BLaER1 treated with 17β-estradiol and CSF1 and Interleukin-3, amounts not matched to agents 10 nM and 100 nM (cell line): ENCODE measurements around the gene AIG1.

ENCODE experiments used
- H3K27ac ChIP-seq, 11 experiments: shearing (Covaris generic); formaldehyde crosslinking; 2 replicates each; pipeline ENCODE4 v1.8.1; 2022
- H3K27me3 ChIP-seq, 11 experiments: shearing (Covaris generic); formaldehyde crosslinking; 2 replicates each; pipeline ENCODE4 v1.8.1; 2022
- H3K36me3 ChIP-seq, 11 experiments: shearing (Covaris generic); formaldehyde crosslinking; 2 replicates each; pipeline ENCODE4 v1.8.1; 2022
- H3K4me1 ChIP-seq, 10 experiments: shearing (Covaris generic); formaldehyde crosslinking; 2 replicates each; pipeline ENCODE4 v1.8.1; 2022
- H3K4me2 ChIP-seq, 11 experiments: shearing (Covaris generic); formaldehyde crosslinking; 2 replicates each; pipeline ENCODE4 v1.8.1; 2022
- H3K4me3 ChIP-seq, 10 experiments: shearing (Covaris generic); formaldehyde crosslinking; 2 replicates each; pipeline ENCODE4 v1.8.1; 2022
- H3K9ac ChIP-seq, 11 experiments: shearing (Covaris generic); formaldehyde crosslinking; 2 replicates each; pipeline ENCODE4 v1.8.1; 2022
- H3K9me3 ChIP-seq, 11 experiments: shearing (Covaris generic); formaldehyde crosslinking; replicated peaks in 1 of 11; 2 replicates each; pipeline ENCODE4 v1.8.1; 2022
- H4K20me1 ChIP-seq, 11 experiments: shearing (Covaris generic); formaldehyde crosslinking; 2 replicates each; pipeline ENCODE4 v1.8.1; 2022
- Cebpa-rat ChIP-seq, 11 experiments: shearing (Covaris generic); IDR thresholded peaks; 2 replicates each; pipeline ENCODE4 v1.8.1; 2022

AIG1 gene

DNA sequence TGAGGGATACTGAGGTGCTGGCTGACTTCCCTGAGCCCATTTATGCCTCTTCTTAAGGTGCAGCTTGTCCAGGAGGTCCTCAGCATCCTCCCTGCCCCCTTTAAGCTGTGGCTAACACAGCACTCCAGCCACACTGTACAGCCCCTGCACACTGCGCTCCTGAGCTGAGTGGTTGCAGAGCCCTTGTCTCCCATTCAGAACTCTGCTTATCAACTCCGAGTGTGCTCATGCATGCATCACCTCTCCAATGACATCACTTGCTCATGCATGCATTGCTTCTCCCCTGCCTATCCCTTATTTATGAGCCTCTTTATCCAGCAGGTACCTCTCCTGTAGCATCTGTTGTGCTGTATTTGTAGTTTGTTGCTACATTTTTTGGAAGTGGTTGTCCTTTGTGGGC lies 124.6 kb downstream of the AIG1 start:
- H3K4me2 ChIP-seq = no peak overlapping the region
- H3K4me1 ChIP-seq = peaks cover 0 to 10% (median 6%) of the 10 kb centered on the region in 10 experiments; a peak in 10 of 20 replicates
- H3K36me3 ChIP-seq = no peaks in the 10 kb centered on the region

DNA sequence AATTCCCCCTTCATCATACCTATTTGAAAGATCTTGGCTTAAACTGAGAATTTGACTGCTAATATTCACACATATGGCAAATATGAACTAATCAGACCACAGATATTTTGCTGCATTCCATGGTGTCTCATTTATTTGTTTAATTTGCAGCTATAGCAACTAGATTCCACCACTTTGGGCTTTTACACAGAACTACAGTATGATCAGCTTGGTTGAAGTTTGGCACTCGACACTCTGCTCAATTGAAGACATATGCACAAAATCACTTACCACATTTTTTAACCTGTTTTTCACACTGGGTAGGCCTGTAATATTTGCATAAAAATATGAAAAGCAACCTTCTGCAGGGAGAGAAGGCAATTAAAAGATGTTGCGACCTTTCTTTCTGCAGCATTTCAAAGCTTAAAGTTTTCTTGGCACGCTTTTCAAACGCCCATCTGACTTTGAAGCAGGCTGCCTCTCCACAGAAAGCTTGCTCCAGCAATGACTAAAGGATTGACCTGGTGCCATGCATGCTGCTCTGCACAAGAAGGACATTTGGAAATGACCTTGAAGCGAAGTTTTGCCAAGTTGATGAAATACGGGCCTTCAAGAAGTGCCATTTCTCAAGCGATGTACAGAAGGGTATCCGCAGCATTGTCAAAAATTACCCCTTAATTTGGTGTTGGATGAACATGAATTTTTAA lies 126.7 kb downstream of the AIG1 start:
- Histone ChIP-seq H3K4me1 (no peaks in the 10 kb centered on the region), H4K20me1 (no peaks in the 10 kb centered on the region), H3K9ac (no peak overlapping the region), H3K4me3 (no peak overlapping the region), H3K9me3 (no peaks in the 10 kb centered on the region), H3K36me3 (no peaks in the 10 kb centered on the region), H3K4me2 (no peak overlapping the region), H3K27ac (no peak overlapping the region), H3K27me3 (no peaks in the 10 kb centered on the region)
- TF ChIP-seq Cebpa-rat (IDR thresholded peaks at IDR 0.05) = no peak

More for the DNA sequence above, 124.6 kb downstream of the AIG1 start:
- Histone ChIP-seq H3K4me3 (no peak overlapping the region), H3K27me3 (no peaks in the 10 kb centered on the region), H3K27ac (no peak overlapping the region), H3K9ac (no peak overlapping the region), H4K20me1 (no peaks in the 10 kb centered on the region), H3K9me3 (no peaks in the 10 kb centered on the region)
- no peak for TF ChIP-seq Cebpa-rat (IDR thresholded peaks at IDR 0.05)

DNA sequence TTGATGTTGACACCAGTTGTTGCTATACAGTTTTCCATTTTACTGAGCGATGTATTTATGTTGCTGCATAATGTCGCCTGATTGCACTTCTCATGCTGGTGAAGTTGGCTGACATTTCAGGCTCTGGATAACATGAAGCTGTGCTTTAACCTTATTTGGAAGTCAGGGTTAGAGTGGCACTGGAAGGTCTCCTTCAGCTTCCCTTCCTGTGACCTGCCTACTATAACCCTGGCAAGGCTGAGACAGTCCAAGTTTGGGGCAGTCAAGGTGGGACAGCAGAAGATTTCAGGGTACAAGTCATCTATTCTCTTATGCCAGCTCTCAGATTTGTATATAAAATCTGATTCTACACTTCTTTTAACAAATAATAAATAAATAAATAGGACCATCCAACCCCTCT lies 127.6 kb downstream of the AIG1 start:
- H3K9me3 ChIP-seq = no peaks in the 10 kb centered on the region
- H3K27me3 ChIP-seq = no peaks in the 10 kb centered on the region
- H3K9ac ChIP-seq = no peak overlapping the region
- no peak overlapping the region for H3K4me3 ChIP-seq
- H3K4me1 ChIP-seq = no peaks in the 10 kb centered on the region
- H3K27ac ChIP-seq = no peak overlapping the region
- no peak overlapping the region for H3K4me2 ChIP-seq
- no peaks in the 10 kb centered on the region for H4K20me1 ChIP-seq
- TF ChIP-seq Cebpa-rat (IDR thresholded peaks at IDR 0.05) = no peak
- H3K36me3 ChIP-seq = no peaks in the 10 kb centered on the region

DNA sequence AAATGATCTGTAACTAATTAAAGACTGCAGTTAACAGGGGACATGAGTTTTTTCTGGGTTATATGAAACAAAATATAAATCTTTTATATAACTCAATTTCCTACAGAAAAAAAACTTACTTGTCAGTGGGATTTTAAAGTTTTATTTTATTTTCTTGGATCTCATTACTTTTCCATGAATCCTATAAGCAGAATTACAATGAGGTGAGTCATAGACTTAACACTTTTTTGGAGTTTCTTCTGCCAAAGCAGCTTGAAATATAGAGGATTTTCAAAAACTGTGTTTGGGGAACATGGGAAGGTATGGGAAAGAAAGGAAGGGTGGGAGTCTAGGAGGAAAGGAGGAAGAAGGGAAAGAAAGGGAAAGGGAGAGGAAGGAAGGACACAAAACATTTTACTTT lies 130.7 kb downstream of the AIG1 start:
- no peaks in the 10 kb centered on the region for H4K20me1 ChIP-seq
- H3K9ac ChIP-seq = no peak overlapping the region
- TF ChIP-seq Cebpa-rat (IDR thresholded peaks at IDR 0.05) = no peak
- H3K27ac ChIP-seq = no peak overlapping the region
- H3K4me1 ChIP-seq = no peaks in the 10 kb centered on the region
- no peak overlapping the region for H3K4me2 ChIP-seq
- no peaks in the 10 kb centered on the region for H3K27me3 ChIP-seq
- H3K36me3 ChIP-seq = no peaks in the 10 kb centered on the region
- no peak overlapping the region for H3K4me3 ChIP-seq
- no peaks in the 10 kb centered on the region for H3K9me3 ChIP-seq

DNA sequence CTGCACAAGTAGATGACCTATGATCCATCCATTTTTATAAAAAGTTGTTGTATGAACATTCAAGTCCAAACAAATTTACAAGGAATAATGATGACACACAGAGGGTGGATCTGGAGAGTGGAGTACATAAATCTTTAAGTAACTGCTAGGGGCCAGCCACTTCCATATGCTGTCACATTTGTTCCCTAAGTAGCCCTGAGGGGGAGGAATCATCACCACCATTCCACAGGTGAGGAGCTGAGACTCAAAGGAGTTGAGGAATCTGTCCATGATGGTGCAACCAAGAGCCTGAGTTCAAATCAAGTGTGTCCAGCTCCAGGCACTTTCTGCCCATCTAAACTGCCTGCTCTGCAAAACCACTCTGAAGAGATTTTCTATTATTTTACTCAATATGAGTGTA lies 132.1 kb downstream of the AIG1 start:
- Histone ChIP-seq H3K27ac (no peak overlapping the region), H4K20me1 (no peaks in the 10 kb centered on the region), H3K27me3 (no peaks in the 10 kb centered on the region), H3K4me2 (no peak overlapping the region), H3K9me3 (no peaks in the 10 kb centered on the region), H3K4me3 (no peak overlapping the region), H3K36me3 (no peaks in the 10 kb centered on the region), H3K4me1 (no peaks in the 10 kb centered on the region), H3K9ac (no peak overlapping the region)
- TF ChIP-seq Cebpa-rat (IDR thresholded peaks at IDR 0.05) = no peak

DNA sequence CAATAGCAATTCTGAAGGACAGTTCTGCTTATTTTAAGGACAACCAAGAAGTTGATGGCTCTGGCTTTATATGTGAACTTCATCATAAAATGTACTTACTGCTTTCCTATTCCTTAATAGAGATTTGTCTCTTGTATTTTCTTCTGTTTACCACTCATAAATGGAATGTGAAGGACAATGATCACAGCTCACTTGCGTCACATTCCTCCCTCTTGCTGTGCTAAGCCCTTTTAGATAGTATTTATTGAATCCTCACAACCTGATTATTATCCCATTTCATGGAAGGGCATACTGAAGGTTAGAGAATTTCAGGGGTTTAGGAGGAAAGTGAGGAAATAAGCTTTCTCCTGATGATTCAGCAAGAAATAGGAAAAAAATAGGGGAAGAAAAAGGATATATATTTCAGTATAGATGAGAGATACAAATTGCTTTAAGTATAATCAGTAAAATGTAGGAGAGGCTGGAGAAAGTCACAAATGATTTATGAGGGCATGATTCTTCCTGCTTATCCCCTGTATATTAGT lies 132.9 kb downstream of the AIG1 start:
- Histone ChIP-seq H4K20me1 (no peaks in the 10 kb centered on the region), H3K36me3 (no peaks in the 10 kb centered on the region), H3K27ac (no peak overlapping the region), H3K4me1 (peaks cover 0 to 4% (median 0%) of the 10 kb centered on the region in 10 experiments; a peak in 3 of 20 replicates), H3K4me3 (no peak overlapping the region), H3K9me3 (no peaks in the 10 kb centered on the region), H3K27me3 (no peaks in the 10 kb centered on the region), H3K9ac (no peak overlapping the region), H3K4me2 (no peak overlapping the region)
- TF ChIP-seq Cebpa-rat (IDR thresholded peaks at IDR 0.05) = no peak

DNA sequence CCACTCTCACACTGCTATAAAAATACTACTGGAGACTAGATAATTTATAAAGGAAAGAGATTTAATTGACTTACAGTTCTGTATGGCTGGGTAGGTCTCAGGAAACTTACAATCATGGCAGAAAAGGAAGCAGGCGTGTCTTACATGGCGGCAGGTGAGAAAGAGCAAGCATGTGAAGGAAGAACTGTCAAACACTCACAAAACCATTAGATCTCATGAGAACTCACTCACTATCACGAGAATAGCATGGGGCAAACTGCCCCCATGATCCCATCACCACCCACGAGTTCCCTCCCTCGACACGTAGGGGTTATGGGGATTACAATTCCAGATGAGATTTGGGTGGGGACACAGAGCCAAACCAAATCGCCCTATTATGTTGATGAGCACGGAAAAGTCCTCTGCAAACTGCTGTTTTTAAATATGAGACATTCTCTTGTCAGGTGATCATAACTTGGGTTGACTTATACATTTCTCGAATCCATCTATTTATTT lies 133.5 kb downstream of the AIG1 start:
- Histone ChIP-seq H4K20me1 (no peaks in the 10 kb centered on the region), H3K9ac (no peak overlapping the region), H3K27ac (no peak overlapping the region), H3K36me3 (no peaks in the 10 kb centered on the region), H3K4me1 (peaks cover 0 to 7% (median 0%) of the 10 kb centered on the region in 10 experiments; a peak in 3 of 20 replicates), H3K27me3 (no peaks in the 10 kb centered on the region), H3K9me3 (no peaks in the 10 kb centered on the region), H3K4me3 (no peak overlapping the region), H3K4me2 (no peak overlapping the region)
- TF ChIP-seq Cebpa-rat (IDR thresholded peaks at IDR 0.05) = no peak

DNA sequence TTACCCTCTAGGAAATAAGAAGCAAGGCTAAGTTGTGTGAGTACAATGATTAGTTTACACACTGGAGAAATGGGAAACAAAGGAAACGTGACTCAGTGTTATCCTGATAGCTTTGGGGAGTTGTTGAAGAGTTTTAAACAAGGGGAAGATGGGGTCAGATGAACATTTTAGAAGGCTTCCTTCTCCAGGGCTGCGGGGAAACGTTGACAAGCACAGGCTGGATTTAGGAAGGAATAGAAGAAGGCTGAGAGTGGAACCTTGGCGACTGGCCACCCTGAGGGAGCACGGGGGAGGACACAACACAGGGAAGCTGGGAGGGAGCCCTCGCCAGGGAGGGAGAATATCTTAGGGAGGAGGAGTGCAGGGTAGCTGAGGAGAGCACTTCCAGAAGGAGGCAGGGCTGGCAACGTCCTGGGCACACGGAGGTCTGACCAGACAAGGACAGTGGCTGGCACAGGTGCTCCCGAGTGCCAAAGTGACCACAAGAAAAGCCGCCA lies 134.7 kb downstream of the AIG1 start:
- no peaks in the 10 kb centered on the region for H3K36me3 ChIP-seq
- peaks cover 0 to 11% (median 0%) of the 10 kb centered on the region in 10 experiments; a peak in 4 of 20 replicates for H3K4me1 ChIP-seq
- no peak overlapping the region for H3K27ac ChIP-seq
- no peak for TF ChIP-seq Cebpa-rat (IDR thresholded peaks at IDR 0.05)
- no peaks in the 10 kb centered on the region for H4K20me1 ChIP-seq
- H3K4me2 ChIP-seq = no peak overlapping the region
- no peak overlapping the region for H3K9ac ChIP-seq
- H3K27me3 ChIP-seq = no peaks in the 10 kb centered on the region
- no peak overlapping the region for H3K4me3 ChIP-seq
- no peaks in the 10 kb centered on the region for H3K9me3 ChIP-seq

DNA sequence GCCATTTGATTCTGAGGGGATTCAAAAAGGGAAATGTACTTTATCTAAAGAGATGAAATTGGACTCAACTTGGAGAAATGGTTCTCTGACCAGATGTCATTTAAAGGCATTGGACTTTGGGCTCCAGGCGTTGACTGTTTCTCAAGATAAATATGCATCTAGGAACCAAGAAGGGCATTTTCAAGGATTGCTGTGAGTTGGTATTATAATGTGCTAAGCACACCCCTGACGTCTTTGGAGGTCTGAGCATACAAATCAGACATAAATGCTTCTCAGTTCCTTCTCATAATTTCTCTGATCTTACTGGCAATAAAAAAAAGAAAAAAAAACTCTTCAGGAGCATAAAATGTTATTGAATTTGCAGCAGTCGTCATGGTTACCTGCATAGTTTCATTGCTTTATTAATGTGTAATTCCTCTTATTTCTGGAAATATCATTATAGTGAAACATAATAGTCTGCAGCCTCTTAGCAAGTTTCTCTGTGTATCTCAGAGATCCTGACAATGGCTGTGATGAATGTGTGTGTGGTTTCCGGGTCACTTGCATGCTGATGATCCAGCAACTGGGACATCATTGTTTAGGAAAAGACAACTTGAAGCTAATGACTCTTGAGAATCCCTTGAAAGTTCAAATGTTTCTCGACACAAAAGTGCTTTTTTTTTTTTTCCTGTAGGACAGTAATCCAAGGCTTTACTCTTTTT lies 136.0 kb downstream of the AIG1 start:
- Histone ChIP-seq H3K36me3 (no peaks in the 10 kb centered on the region), H3K4me2 (no peak overlapping the region), H4K20me1 (no peaks in the 10 kb centered on the region), H3K9ac (no peak overlapping the region), H3K9me3 (no peaks in the 10 kb centered on the region), H3K4me3 (no peak overlapping the region), H3K27me3 (no peaks in the 10 kb centered on the region), H3K4me1 (peaks cover 0 to 11% (median 0%) of the 10 kb centered on the region in 10 experiments; a peak in 4 of 20 replicates), H3K27ac (no peak overlapping the region)
- no peak for TF ChIP-seq Cebpa-rat (IDR thresholded peaks at IDR 0.05)
